CD4-positive, alpha-beta T cell treated with Interleukin-15 for 4 hours (primary cell): ENCODE measurements around the gene UBE2L5.
"Not testable (repeated sequence)": the region's sequence is repeated elsewhere in the genome, so short reads cannot be mapped to it uniquely, and the experiment has no call there.

ENCODE experiments used
- DNase-seq: peaks from one replicate; pipeline ENCODE4 v3.0.0-alpha.2; 2020; ENCODE audit warnings: low spot score

UBE2L5 gene

DNA sequence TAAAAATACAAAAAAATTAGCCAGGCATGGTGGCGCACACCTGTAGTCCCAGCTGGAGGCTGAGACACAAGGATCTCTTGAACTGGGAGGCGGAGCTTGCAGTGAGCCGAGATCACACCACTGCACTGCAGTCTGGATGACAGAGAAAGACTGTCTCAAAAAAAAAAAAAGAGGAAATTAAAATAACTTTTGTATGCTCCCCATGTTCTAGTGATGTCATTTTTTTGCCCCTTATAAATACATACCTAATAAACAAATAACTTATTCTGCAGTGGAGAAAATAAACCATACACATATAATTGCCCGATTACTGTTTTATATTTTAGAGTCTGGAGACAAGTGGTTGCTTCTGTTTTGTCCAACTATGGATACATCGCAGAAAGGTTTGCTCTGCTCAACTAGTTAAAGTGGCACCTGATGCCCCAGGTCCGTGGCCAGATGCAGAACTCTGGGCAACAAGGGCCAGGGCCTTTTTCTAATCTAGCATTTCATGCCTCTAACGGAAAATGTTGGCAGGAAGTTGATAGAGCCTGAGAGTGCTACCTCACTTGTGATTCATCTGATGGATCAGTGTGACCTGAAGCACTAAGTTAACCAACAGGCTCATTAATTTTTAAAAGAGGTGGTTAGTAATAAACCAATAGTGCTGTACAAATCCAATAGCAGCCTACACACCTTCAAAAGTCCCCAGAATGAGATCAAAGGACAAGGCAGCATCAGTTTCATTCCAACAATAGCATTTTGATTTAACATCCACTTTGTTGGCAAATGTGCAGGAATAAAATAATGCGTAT, 18.8 kb downstream of the UBE2L5 start:
- no peak for DNase-seq

DNA sequence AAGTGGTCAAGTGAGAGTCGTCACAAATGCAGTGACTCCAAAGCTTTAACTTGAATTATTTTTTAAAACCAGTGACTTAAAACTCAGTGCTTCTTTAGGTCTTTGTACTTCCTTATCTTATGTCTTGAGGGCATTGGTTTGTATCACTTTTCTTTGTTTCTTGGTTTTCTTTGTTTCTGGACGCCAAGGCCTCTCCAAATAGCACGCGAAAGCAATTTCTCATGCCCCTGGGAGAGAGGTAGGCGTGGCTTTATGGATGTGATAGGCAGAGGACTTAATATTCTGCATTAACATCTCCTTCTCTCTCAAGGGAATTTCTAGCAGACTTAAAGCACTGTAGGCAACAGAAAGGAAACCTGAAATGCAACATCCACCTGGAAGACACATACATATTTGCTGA, 20.6 kb downstream of the UBE2L5 start:
- no peak for DNase-seq

DNA sequence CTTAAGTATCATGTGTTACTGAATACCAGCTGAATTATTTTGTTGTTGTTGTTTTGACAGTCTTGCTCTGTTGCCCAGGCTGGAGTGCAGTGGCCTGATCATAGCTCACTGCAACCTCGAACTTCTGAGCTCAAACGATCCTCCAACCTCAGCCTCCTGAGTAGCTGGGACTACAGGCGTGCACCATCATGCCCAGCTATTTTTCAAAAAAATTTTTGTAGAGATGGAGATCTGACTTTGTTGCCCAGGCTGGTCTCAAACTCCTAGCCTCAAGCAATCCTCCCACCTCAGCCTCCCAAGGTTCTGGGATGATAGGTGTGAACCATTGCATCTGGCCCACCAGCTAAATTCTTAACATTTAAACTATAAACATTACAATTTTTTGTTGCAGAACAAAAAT, 21.2 kb downstream of the UBE2L5 start:
- not testable (repeated sequence) for DNase-seq

DNA sequence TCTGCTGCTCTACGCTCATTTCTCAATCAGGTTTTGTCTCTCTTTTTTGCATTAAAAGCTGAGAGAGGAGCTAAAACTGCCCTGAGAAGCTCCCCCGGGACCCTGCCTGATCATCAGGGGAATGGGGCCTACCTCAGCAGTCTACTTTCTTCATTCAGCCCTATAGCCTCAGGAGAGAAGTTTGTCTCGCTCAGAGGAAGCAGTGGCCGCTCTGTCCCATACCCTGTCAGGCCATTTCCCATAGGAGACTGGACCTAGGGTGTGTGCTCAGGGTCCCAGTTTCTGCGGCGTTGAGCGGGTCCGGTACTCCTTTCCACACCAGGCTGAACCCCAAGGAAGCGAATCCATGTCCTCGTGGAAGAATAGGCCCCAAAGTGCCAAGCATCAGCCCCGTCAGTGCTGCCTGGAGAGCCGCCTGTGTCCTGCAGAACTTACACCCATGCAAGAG, 21.7 kb downstream of the UBE2L5 start:
- DNase-seq, result no peak

DNA sequence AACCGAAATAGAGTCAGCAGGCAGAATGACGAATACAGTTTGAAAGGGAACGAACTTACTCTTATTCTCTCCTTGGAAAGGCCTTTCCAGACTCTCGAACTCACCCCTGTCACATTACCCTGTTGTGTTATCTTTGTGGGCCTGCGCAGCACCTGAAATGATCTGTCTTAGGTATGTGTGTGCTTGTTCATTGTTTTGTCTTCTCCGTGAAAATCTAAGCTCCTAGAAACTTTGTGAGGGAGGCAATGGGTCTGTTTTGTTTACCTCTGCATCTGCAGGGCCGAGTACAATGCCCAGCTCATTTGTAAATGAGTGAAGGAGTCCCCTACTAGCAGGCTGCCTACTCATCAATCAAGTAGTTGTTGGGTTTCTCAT, 23.8 kb downstream of the UBE2L5 start:
- no peak for DNase-seq

DNA sequence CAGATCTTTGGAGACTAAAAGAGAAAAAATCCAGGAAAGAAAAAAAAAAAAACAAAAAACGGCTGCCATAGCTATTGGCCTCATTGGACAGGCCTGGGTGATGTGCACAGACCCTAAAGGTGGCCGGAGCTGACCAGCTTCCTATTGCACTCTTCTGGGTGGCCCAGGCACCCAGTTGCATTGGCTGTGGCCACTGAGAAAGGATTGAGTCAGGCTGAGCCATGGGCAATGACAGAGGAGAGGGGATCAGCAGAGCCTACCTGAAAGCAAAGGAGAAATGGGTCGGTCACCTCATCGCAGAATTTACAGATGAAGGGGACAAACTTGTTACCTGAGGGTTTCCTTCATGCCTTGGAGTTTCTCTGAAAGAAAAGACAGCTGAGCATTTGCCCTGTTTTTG, 26.1 kb downstream of the UBE2L5 start:
- no peak for DNase-seq

DNA sequence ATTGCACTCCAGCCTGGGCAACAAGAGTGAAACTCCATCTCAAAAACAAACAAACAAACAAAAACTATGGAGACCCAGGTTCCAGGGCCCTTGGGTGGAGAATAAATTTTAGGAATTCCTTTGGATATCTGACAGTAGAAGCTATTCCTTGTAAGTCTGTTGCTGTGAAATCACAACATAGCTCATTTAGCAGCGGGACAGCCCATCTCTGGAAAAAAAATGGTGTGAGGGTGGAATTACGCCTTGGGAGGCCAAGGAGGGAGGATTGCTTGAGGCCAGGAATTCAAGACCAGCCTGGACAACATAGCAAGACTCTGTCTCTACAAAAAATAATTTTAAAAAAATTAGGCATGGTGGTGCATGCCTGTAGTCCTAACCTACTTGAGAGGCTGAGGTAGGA, 27.8 kb downstream of the UBE2L5 start:
- DNase-seq, result no peak

DNA sequence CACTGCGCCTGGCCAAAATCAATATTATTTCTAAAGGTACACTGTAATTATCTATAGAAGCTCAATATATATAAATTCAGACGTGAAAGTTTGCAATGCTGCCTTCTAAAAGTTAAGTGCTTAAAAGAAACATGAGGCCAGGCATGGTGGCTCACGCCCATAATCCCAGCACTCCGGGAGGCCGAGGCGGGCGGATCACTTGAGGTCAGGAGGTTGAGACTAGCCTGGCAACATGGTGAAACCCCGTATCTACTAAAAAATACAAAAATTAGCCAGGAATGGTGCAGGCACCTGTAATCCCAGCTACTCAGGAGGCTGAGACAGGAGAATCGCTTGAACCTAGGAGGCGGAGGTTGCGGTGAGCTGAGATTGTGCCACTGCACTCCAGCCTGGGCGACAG, 29.2 kb downstream of the UBE2L5 start:
- DNase-seq, result not testable (repeated sequence)

DNA sequence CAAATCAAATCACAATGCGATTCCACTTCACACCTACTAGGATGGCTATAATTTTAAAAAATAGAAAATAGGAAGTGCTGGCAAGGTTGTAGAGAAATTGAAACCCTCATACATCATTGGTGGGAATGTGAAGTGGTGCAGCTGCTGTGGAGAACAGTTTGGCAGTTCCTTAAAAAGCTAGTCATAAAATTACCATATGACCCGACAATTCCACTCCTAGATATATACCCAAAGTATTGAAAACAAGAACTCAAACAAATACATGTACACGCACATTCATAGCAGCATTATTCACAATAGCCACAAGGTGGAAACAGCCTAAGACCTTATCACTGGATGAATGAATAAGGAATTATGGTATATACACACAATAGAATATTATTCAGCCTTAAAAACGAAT, 31.4 kb downstream of the UBE2L5 start:
- DNase-seq, result no peak

DNA sequence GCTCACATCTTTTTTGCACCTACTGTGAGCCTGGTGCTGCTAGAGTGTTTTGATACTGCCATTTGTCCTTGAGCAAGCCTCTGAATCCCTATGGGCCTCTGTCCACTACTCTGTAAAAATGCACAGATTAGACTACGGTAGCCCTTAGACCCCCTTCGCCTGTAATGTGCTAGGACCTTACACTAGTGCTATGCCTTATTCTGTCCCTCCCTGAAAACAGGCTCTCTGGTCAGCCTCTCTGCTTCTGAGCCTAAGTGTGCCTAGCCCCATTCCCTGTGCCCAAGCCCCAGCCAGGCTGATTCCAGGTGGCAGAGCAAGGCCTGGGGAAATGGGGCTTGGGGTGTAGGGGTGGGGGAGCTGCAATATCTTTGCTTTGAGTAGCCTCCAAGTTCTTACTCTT, 32.7 kb downstream of the UBE2L5 start:
- no peak for DNase-seq

DNA sequence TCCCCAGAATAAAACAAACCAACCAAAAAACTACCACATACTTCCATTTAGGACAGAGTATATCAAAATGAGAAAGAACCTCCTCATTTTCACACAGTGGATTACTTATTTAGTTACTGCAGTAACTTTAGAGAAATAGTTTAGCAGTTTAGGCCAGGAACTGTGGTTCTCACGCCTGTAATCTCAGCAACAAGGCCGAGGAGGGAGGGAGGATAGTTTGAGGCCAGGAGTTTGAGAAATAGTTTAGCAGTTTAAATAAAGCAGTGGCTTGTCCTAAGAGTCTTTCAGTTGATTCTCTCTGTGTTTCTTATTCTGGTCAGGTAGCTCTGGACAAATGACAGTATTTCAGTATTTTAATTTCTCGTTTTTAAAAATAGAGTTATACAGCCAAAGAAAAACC, 34.0 kb downstream of the UBE2L5 start:
- DNase-seq, result no peak

DNA sequence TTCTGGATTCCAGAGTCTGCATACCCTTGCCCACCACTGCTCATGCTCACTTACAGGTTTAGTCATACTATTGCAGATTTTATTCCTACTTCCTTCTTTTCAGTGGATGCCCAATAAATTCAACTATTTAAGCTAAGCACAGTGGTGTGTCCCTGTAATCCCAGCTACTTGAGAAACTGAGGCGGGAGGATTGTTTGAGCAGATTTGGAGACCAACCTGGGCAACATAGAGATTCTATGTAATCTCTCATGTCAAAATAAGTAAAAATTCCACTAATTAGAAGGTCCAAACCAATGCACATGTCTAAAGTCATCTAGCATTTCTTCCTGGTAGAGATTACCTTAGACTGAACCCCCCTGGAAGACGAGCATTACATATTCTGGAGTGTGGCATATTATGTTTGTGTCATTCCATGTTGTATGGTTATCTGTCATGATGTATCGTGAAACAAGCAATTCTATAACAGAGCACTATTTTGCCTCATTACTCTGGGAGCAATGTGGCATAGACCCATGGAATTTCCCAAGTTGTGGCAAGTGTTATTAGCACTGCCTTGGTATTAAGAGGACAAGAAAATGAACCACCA, 35.1 kb downstream of the UBE2L5 start:
- DNase-seq, result no peak

DNA sequence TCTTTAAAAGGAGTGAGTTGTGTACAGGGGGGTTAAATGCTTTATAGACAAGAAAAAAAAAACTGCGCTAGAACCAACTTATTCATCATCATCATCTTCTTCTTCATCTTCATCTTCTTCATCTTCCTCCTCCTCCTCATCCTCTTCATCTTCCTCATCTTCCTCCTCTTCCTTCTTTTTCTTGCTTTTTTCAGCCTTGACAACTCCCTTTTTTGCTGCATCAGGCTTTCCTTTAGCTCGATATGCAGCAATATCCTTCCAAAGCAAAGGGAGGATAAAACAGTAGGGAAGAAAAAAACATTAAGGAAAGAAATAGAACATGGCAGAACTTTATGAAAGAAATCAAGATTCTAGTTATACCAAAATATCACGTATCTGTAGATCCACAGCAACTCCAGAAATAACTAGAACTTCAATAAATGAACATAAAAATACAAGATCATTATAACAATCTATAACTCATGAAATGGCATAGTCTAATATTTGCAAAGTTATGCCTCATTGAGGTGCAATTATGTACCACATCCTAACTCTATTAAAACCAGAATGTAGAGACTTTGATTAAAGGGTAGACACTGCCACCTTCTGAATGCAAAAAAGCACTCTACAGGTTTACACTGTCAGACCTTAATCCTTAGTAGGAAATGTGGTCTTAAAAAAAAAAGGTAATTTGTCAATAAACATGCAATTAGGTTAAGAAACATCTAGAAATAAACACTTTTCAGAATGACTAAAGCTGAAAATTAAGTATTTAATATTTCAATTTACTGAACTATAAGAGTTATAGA, 39.2 kb downstream of the UBE2L5 start:
- DNase-seq, result peak; percentile 70

DNA sequence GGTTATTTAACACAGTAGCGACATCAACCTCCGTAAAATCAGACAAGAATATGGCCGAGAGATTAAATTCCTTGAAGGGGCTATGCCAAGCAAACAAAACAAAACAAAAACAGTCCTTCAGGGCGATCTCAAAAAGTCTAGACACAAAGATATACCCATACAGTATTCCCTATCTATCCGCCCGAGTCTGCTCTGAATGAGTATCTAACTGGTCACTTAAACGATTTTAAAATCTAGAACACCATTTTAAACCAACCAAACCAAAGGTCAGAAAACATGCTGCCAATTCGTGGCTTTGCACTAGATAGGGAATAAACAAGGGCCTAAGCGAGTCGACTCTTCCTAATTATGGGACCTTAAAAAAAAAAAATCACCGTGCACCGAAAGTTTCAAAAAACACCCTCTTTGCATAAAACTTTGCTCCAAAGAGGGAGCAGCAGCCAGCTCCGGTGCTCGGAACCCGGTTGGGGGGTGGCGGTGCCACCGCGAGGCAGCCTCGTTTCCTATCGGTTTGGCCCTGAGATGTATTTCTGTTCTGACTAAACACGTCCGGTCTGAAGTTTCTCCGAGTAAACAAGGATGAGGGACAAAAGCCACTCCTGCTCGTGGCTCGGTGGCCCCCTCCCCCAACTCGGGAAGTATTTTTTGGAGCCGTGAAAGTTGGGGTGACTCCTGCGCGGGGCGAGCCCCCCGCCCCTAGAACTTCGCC, 41.6 kb downstream of the UBE2L5 start:
- peak; percentile 75 for DNase-seq

DNA sequence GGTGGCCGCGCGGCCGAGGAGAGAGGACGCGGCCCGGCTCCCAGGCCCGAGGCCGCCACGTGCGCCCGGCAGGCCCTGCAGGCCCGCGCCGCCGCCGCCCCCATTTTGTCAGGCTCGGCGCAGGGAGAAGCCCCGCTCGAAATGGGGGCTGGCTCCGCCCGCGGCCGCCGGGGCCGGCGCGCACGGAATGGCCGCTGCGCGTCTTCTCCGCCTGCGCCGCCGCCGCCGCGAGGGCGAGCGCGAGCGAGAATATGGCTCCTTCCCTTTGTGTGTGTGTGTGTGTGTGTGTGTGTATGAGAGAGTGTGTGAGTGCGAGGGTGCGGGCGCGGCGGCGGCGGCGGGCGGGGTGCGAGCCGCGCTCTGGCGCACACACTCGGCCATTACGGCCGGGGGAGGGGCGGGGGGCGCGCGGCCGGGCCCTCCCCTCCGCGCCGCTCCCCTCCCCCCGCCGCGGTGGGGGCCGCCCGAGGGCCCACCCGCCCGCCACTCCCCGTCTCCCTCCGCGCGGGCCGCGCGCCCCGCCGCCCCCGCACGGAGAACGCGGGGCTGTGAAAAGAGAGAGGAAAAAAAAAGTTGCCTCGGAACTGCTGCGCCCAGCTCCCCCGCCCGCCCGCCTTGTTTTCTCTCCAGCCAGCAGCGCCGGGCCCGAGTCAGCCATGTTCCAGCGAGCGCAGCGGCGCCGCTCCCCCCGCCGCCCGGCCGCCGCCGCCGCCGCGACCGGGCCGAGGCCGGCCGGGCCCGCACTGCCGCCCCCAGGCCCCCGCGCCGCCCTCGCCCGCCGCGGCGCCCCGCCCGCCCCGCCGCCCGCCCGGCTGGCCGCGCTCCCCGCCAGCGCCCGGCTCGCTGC, 42.4 kb downstream of the UBE2L5 start:
- peak; percentile 76 for DNase-seq

DNA sequence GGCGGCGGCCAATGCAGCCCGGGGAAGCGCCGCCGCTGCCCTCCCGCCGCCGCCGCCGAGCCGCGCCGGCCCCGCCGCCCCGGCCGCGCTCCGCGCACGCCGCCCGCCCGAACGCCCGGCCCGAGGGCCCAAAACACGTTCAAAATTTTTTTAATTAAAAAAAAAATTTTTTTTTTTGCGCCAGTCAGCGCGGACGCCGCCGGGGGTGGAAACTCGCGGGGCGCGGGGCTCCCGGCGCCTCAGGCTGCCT, 43.0 kb downstream of the UBE2L5 start:
- DNase-seq, result no peak

DNA sequence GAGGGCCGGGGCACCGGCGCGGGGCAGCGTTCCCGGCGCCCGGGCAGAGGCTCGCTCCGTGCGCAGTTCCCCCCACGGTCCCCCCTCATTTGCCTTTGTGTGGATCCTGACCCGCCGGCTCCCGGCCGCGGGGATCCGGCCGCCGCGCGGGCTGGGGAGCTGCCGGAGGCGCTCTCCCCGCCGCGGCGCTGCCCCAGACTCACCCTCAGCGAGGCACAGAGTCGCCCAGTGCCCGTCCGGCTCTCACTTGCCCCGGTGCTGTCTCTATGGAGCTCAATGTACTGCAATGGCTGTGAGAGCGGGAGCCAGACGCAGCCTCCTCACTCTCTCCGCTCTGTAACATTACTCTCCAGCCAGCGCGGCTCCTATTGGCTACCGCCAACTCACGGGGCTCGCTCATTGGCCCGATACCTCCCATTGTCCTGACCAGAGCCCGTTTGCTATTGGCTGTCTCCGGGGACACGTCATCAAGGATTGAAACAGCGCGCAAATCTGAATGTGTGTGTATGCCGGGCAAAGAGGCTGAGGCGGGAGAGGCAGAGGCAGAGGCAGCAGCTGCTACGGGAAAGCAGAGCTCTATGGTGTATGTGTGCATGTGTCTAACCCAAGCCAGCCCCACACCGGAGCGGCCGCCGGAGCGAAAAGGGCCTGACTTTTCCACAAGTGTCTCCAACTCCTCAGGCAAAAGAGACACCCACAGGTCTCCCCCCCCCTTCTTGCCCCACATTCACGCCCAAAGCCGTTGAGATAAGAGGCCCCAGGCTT, 43.5 kb downstream of the UBE2L5 start, which contains the start of gene HMGB1:
HMGB1 (minus strand) TSS at position 344 of the 765 bp plus-strand sequence. CDS start 2,256 bp downstream, outside the sequence.
- peak; percentile 98 for DNase-seq

DNA sequence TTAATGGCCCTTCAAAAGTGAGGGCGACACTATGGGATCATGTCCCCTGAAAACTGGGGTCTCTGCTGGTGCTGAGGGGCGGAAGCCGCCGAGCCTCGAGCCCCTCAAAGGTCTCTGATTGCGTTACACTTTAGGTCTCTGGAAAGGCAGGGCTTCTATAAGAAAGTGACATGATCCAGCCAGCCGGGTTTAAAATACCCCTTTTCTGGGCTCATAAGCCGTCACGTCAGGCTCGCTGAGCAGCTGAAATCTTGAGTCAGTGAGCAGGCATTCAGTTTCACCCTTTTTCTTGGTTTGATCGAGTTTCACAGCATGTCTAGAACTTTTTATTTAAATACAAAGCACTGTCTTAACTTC, 44.0 kb downstream of the UBE2L5 start:
- DNase-seq, result no peak

DNA sequence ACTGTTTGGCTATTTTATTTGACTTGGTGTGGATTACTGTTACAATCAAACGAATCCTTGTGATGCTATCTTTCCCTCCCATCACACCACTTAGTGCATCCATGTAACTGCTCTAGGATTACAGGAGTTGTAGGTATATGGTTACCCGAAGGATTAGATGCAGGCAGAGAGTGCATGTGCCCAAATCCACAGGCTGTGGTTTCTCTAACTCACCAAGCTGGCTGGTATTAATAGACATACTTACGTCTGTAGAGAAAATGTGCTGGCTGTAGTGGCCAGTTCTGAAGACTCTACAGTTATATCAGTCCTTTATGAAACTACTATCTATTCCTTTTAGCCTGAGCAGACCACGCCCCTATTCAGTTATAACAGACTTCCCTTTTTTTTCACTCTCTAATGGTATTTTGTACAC, 44.6 kb downstream of the UBE2L5 start:
- DNase-seq, result no peak

DNA sequence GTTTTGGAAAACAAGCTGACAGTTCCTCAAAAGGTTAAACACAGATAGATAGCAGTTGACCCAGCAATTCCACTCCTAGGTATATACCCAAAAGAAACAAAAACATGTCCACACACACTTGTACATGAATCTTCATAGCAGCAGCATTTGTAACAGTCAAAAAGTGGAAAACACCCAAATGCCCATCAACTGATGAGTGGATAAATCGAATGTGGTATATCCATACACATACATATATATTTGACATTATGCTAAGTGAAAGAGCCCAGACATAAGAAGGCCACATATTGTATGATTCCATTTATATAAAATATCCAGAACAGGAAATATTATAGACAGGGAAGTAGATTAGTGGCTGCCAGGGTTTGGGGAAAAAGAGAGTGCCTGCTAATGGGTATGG, 51.4 kb downstream of the UBE2L5 start:
- DNase-seq, result no peak
